Gastroesophageal sphincter (tissue), 4 donors: ENCODE measurements around the gene EPHA10. TPM values are rescaled to one million over a fixed set of nuclear protein-coding genes. Genes with fewer than 3 reads are reported as not detected.

Source experiments
- ATAC-seq: fragments of 150-250 bp; one replicate; pipeline ENCODE4 v1.9.1; 2016; ENCODE audit warnings: mild to moderate bottlenecking, moderate library complexity
- H3K27ac ChIP-seq, 4 donors: fragments of 200-600 bp; sonication (generic) in 3 of 4; 1 replicate in 3 of 4; 2 replicates in 1 of 4; pipeline ENCODE4 v1.5.1; 2016 to 2019
- H3K27me3 ChIP-seq: fragments of 200-600 bp; sonication (generic); one replicate; pipeline ENCODE4 v1.5.1; 2019
- H3K36me3 ChIP-seq, 2 donors: fragments of 200-600 bp; sonication (generic); one replicate each; pipeline ENCODE4 v1.5.1; 2019; ENCODE audit warnings: control low read depth in 1 of 2
- H3K4me1 ChIP-seq, 3 donors: fragments of 200-600 bp; sonication (generic); 1 replicate in 2 of 3; 2 replicates in 1 of 3; pipeline ENCODE4 v1.5.1; 2016 to 2019; ENCODE audit warnings: control low read depth in 2 of 3
- H3K4me3 ChIP-seq, 2 donors: fragments of 200-600 bp; sonication (generic); one replicate each; pipeline ENCODE4 v1.5.1; 2019; ENCODE audit warnings: mild to moderate bottlenecking in 1 of 2, moderate library complexity in 1 of 2
- H3K9me3 ChIP-seq, 3 donors: fragments of 200-600 bp; sonication (generic); one replicate each; pipeline ENCODE4 v1.5.1; 2017 to 2019; ENCODE audit warnings: control low read depth in 2 of 3
- CTCF ChIP-seq, 4 experiments: fragments of 200-600 bp in 2 of 4; fragments of 450-650 bp in 2 of 4; sonication (generic) in 1 of 4; IDR thresholded peaks; one replicate each; pipeline ENCODE4 v1.5.1; 2017 to 2019; ENCODE audit warnings: antibody characterized with exemption in 4 of 4, mild to moderate bottlenecking in 2 of 4, moderate library complexity in 2 of 4
- EP300 ChIP-seq: sonication (generic); formaldehyde crosslinking; IDR thresholded peaks from one replicate; pipeline ENCODE4 v1.6.1; 2017; ENCODE audit warnings: antibody characterized with exemption, mild to moderate bottlenecking
- POLR2A ChIP-seq, 2 donors: fragments of 450-650 bp; IDR thresholded peaks; one replicate each; pipeline ENCODE4 v1.6.1; 2017; ENCODE audit warnings: antibody characterized with exemption in 2 of 2, mild to moderate bottlenecking in 2 of 2, moderate library complexity in 1 of 2
- POLR2AphosphoS5 ChIP-seq: sonication (generic); formaldehyde crosslinking; IDR thresholded peaks from one replicate; pipeline ENCODE4 v1.6.1; 2017; ENCODE audit warnings: antibody characterized with exemption
- WGBS, 2 donors: methylation state at CpG; one replicate each; pipeline ENCODE4 v1.1.5; 2018; ENCODE audit warnings: low coverage in 1 of 2; 5-methylcytosine and 5-hydroxymethylcytosine counted together
- total RNA-seq, 4 donors: library from RNA; depleted of rRNA; stranded (reverse); fragments of >200 nt; gene quantifications; one replicate each; pipeline ENCODE4 v1.1.0, GENCODE V29; 2016

EPHA10 gene
- total RNA-seq, 4 donors from 2014 or later, result 0.12 to 0.93 (median 0.51) TPM

GRCh38 chr1:37703061-37703460 lies 61.9 kb downstream of the EPHA10 start:
- Histone ChIP-seq H3K4me1 (no peaks in the 10 kb centered on the region), H3K27me3 (no peaks in the 10 kb centered on the region), H3K36me3 (peaks cover 0 to 13% of the 10 kb centered on the region in 2 donors), H3K9me3 (no peaks in the 10 kb centered on the region), H3K4me3 (no peak overlapping the region), H3K27ac (no peak overlapping the region)
- WGBS, 2 donors, result 67 to 100% methylated on average over 3 of the region's 14 CpGs
- TF ChIP-seq POLR2A (IDR thresholded peaks at IDR 0.05) (no peak), POLR2AphosphoS5 (no peak), CTCF (IDR thresholded peaks at IDR 0.05) (no peak), EP300 (no peak)
- no peak for ATAC-seq

GRCh38 chr1:37701051-37701450 lies 63.9 kb downstream of the EPHA10 start:
- no peak overlapping the region for H3K27ac ChIP-seq
- ATAC-seq, result no peak
- no peaks in the 10 kb centered on the region for H3K9me3 ChIP-seq
- TF ChIP-seq POLR2A (IDR thresholded peaks at IDR 0.05), result no peak
- TF ChIP-seq EP300, result no peak
- TF ChIP-seq POLR2AphosphoS5, result no peak
- TF ChIP-seq CTCF (IDR thresholded peaks at IDR 0.05), result no peak
- H3K27me3 ChIP-seq, result no peaks in the 10 kb centered on the region
- H3K4me1 ChIP-seq, result no peaks in the 10 kb centered on the region
- whole genome bisulfite sequencing, 2 donors, result 67 to 80% methylated on average over 2 of the region's 2 CpGs
- no peak overlapping the region for H3K4me3 ChIP-seq
- H3K36me3 ChIP-seq, result no peaks in the 10 kb centered on the region

- no peak for ATAC-seq
- Histone ChIP-seq H3K4me1 (no peaks in the 10 kb centered on the region), H3K27ac (no peak overlapping the region), H3K4me3 (no peak overlapping the region), H3K9me3 (no peaks in the 10 kb centered on the region), H3K36me3 (no peaks in the 10 kb centered on the region), H3K27me3 (no peaks in the 10 kb centered on the region)
- WGBS, 2 donors, result 80 to 92% methylated on average over 4 to 5 of the region's 7 CpGs
- TF ChIP-seq EP300 (no peak), CTCF (IDR thresholded peaks at IDR 0.05) (no peak), POLR2AphosphoS5 (no peak), POLR2A (IDR thresholded peaks at IDR 0.05) (no peak)
Measured at GRCh38 chr1:37699147-37699546, 65.8 kb downstream of the EPHA10 start.

GRCh38 chr1:37697737-37698136 lies 67.2 kb downstream of the EPHA10 start:
- 96 to 100% methylated on average over 2 of the region's 2 CpGs for WGBS, 2 donors
- TF ChIP-seq CTCF (IDR thresholded peaks at IDR 0.05) (no peak), POLR2AphosphoS5 (no peak)
- no peak for ATAC-seq

GRCh38 chr1:37697090-37697489 lies 67.8 kb downstream of the EPHA10 start:
- TF ChIP-seq POLR2A (IDR thresholded peaks at IDR 0.05) (no peak), POLR2AphosphoS5 (no peak), CTCF (IDR thresholded peaks at IDR 0.05) (no peak), EP300 (no peak)
- Histone ChIP-seq H3K9me3 (no peaks in the 10 kb centered on the region), H3K27me3 (no peaks in the 10 kb centered on the region), H3K36me3 (no peaks in the 10 kb centered on the region), H3K4me3 (no peak overlapping the region), H3K27ac (no peak overlapping the region), H3K4me1 (peaks cover 0 to 9% (median 3%) of the 10 kb centered on the region in 3 donors)
- 100% methylated on average over 2 of the region's 2 CpGs; no CpG with 5 or more reads in 1 of the 2 donors for whole genome bisulfite sequencing, 2 donors
- no peak for ATAC-seq

More at GRCh38 chr1:37697737-37698136, 67.2 kb downstream of the EPHA10 start:
- peaks cover 0 to 5% (median 2%) of the 10 kb centered on the region in 3 donors for H3K4me1 ChIP-seq
- no peak overlapping the region for H3K4me3 ChIP-seq
- no peaks in the 10 kb centered on the region for H3K36me3 ChIP-seq
- no peaks in the 10 kb centered on the region for H3K27me3 ChIP-seq
- no peaks in the 10 kb centered on the region for H3K9me3 ChIP-seq
- no peak overlapping the region for H3K27ac ChIP-seq
